ENCODE results near the gene LIN37.
"Not testable (repeated sequence)": the region's sequence is repeated elsewhere in the genome, so short reads cannot be mapped to it uniquely, and the experiment has no call there.

The LIN37 gene

DNA sequence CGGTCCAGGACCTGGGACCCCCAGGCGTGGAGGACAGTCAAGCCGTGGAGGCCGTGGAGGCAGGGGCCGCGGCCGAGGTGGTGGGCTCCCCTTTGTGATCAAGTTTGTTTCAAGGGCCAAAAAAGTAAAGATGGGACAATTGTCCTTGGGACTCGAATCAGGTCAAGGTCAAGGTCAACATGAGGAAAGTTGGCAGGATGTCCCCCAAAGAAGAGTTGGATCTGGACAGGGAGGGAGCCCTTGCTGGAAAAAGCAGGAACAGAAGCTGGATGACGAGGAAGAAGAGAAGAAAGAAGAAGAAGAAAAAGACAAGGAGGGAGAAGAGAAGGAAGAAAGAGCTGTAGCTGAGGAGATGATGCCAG lies 28.2 kb upstream of the LIN37 start:
- no peak for DNase-seq

DNA sequence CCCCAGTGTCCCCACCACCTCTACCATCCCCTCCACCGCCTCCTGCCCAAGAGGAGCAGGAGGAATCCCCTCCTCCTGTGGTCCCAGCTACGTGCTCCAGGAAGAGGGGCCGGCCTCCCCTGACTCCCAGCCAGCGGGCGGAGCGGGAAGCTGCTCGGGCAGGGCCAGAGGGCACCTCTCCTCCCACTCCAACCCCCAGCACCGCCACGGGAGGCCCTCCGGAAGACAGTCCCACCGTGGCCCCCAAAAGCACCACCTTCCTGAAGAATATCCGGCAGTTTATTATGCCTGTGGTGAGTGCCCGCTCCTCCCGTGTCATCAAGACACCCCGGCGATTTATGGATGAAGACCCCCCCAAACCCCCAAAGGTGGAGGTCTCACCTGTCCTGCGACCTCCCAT lies 27.7 kb upstream of the LIN37 start:
- DNase-seq, result no peak

DNA sequence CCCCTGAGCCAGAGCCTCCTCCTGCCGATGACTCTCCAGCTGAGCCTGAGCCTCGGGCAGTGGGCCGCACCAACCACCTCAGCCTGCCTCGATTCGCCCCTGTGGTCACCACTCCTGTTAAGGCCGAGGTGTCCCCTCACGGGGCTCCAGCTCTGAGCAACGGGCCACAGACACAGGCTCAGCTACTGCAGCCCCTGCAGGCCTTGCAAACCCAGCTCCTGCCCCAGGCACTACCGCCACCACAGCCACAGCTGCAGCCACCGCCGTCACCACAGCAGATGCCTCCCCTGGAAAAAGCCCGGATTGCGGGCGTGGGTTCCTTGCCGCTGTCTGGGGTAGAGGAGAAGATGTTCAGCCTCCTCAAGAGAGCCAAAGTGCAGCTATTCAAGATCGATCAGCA lies 27.0 kb upstream of the LIN37 start:
- no peak for DNase-seq

DNA sequence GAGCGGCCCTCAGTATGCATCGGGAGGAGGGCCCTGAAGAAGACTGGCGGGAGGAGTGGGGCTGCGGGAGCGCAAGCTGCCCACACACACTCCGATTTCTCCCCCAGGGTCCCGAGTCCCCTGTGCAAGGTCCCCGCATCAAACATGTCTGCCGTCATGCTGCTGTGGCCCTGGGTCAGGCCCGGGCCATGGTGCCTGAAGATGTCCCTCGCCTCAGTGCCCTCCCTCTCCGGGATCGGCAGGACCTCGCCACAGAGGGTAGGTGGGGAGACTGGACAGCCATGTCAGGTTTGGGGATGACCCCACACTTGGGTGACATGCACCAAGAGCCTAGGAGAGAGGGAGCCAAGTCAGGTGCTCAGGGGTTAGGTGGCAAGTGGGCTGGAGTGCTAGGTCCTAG lies 25.9 kb upstream of the LIN37 start:
- no peak for DNase-seq

DNA sequence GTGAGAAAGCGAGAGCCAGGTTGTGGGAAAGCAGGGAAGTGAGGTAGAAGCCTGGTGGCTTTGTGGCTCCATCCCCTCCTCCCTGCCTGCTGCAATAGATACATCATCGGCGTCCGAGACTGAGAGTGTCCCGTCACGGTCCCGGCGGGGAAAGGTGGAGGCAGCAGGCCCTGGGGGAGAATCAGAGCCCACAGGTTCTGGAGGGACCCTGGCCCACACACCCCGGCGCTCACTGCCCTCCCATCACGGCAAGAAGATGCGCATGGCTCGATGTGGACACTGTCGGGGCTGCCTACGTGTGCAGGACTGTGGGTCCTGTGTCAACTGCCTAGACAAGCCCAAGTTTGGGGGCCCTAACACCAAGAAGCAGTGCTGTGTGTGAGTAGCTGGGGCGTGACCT lies 25.5 kb upstream of the LIN37 start:
- DNase-seq, result no peak

DNA sequence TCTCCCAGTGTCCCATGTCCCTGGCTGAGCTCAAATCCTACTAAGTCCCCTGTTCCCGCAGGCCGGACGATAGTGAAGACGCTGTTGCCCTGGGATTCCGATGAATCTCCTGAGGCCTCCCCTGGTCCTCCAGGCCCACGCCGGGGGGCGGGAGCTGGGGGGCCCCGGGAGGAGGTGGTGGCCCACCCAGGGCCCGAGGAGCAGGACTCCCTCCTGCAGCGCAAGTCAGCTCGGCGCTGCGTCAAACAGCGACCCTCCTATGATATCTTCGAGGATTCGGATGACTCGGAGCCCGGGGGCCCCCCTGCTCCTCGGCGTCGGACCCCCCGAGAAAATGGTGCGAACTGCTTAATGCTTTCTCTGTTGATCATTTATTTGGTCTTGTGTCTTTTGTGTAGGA lies 24.7 kb upstream of the LIN37 start:
- no peak for DNase-seq

DNA sequence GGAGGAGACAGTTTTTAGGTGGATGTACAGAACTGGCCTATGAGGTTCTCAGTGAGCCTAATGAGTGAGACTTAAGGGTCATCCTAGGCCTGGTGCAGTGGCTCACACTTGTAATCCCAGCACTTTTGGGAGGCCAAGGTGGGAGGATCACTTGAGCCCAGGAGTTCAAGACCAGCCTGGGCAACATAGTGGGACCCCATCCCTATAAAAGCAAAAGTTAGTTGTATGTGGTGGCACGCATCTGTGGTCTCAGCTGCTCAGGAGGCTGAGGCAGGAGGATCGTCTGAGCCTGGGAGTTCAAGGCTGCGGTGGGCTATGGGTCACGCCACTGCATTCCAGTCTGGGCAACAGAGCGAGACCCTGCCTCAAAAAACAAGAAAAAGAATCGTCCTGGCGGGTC lies 24.2 kb upstream of the LIN37 start:
- DNase-seq, result not testable (repeated sequence)

DNA sequence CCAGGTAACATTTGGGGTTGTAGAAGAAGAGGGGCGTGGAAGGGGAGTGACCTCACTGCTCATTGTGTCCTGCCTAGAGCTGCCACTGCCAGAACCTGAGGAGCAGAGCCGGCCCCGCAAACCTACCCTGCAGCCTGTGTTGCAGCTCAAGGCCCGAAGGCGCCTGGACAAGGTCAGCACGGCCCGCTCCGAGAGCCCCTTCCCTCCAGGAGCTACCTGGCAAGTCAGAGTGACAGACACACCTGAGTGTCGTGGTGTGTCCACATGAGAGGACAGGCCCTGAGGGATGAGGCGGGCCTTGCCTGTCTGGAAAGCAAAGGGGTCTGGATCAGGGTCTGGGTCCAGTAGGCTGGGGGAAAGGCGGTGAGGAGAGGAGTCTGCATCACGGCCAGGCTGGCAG lies 23.8 kb upstream of the LIN37 start:
- DNase-seq, result no peak

DNA sequence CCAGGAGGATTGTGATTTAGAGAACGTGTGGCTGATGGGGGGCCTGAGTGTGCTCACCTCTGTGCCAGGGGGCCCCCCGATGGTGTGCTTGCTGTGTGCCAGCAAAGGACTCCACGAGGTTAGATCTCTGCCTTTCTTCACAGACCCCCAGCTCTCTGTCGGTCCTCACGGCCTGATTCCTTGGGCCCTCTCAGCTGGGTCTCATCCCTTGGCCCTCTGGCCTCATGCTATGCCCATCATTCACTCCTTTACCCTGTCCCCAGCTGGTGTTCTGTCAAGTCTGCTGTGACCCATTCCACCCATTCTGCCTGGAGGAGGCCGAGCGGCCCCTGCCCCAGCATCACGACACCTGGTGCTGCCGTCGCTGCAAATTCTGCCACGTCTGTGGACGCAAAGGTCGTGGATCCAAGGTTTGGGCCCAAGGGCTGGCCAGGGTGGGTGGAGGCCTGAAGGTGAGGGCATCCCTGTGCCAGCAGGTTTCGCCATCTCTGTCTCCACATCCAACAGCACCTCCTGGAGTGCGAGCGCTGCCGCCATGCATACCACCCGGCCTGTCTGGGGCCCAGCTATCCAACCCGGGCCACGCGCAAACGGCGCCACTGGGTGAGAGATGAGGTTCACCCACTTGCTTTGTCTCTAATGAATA lies 23.0 kb upstream of the LIN37 start:
- DNase-seq, result no peak

DNA sequence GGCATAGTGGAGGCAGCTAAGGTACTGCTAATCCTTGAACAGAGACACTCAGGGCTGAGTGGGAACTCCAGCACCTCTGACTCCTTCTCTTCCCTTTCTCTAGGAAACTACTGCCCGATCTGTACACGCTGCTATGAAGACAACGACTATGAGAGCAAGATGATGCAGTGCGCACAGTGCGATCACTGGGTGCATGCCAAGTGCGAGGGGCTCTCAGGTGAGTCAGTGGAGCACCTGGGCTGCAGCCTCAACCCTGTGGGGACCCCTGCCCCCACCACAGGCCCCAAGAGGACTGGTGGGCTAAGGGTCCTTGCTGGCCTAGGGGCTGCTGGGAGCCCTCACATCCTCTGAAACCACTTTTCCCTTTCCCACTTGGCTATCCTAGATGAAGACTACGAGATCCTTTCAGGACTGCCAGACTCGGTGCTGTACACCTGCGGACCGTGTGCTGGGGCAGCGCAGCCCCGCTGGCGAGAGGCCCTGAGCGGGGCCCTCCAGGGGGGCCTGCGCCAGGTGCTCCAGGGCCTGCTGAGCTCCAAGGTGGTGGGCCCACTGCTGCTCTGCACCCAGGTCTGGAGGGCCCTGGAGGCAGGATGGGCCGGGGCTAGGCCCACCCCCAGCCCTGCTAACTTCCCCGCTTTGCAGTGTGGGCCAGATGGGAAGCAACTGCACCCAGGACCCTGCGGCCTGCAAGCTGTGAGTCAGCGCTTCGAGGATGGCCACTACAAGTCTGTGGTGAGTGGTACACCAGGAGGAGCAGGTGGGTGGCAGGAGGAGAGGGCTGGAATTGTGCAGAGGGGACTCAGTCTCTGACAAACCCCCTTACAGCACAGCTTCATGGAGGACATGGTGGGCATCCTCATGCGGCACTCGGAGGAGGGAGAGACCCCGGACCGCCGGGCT lies 21.1 kb upstream of the LIN37 start:
- DNase-seq, result no peak

DNA sequence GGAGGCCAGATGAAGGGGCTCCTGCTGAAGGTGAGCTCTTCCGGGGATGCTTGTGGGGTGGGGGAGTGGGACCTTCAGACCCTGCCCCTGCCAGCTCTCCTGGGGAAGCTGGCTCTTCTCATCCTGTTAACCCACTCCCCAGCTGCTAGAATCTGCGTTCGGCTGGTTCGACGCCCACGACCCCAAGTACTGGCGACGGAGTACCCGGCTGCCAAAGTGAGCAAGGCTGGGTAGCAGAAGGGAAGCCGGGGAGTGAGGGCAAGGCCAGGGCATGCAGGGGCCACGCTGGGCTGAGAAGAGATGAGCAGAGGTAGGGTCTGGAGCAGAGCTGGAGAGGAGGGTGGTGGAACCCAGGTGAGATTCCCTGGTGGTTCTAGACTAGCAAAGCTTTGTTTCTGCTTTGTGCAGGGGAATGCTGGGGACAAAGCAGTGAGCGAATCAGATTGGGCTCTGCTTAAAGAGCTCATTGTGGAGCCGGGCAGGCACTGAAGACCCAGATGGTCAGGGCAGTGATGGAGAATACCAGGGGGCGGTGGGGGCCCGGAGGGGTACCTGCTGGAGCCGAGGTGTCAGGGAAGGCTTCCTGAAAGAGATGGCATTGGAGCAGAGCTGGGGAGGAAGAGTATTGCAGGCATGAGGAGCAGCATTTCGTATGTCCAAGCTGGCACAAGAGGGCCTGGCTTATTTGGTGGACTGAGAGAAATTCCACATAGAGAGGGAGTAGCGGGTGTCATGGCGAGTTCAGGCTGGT lies 20.2 kb upstream of the LIN37 start:
- no peak for DNase-seq

DNA sequence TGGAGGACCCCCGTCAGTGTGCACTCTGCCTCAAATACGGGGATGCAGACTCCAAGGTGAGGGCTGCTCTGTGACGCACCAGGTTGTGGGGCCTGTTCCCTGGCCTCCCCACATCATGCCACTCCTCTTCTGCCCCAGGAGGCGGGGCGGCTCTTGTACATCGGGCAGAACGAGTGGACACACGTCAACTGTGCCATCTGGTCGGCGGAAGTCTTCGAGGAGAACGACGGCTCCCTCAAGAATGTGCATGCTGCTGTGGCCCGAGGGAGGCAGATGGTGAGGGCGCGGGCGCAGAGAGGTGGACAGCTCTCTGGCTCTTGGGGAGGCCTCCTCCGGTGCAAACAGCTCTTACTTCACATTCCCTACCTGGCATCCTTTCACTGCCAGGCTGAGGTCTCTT lies 19.4 kb upstream of the LIN37 start:
- DNase-seq, result no peak

DNA sequence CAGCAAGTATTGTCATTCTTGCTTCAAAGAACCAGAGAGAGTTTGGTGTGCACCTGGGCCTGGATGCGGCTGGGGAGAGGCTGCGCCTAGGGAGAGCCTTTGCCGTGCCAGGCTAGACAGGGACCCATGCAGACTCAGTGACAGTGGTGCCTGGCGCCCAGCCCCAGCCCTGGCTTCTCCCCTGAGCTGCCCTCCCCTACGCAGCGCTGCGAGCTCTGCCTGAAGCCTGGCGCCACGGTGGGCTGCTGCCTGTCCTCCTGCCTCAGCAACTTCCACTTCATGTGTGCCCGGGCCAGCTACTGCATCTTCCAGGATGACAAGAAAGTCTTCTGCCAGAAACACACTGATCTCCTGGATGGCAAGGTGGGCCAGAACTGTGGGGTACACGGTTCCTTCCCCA lies 18.6 kb upstream of the LIN37 start:
- no peak for DNase-seq

DNA sequence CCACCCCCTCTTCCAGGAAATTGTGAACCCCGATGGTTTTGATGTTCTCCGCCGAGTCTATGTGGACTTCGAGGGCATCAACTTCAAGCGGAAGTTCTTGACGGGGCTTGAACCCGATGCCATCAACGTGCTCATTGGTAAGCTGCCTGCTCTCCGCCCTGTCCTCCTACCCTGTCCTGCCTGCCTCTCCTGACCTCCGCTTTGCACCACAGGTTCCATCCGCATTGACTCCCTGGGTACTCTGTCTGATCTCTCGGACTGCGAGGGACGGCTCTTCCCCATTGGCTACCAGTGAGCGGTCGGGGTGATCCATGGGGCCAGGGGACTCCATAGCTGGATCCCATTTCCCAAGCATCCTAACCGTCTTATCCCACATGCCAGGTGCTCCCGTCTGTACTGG lies 18.1 kb upstream of the LIN37 start:
- DNase-seq, result no peak

DNA sequence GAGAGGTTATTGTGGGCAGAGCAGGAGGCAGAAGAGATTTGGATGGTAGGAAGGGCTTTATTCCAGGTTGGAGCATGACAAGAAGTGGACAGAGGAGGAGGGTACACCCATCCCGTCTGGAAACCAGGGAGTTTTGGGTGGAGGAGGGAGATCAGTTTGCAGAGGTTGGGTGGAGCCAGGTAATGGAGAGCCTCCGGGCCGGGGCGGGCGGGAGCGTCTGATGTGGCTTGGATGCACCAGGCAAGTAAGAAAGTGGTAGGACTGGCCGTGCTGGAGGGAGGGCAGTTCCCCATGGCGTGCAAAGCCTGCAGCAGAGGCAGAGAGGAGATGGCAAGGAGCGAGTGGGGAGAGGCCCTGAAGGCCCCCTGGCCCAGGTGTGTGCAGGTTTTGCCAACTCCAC lies 17.0 kb upstream of the LIN37 start:
- no peak for DNase-seq

DNA sequence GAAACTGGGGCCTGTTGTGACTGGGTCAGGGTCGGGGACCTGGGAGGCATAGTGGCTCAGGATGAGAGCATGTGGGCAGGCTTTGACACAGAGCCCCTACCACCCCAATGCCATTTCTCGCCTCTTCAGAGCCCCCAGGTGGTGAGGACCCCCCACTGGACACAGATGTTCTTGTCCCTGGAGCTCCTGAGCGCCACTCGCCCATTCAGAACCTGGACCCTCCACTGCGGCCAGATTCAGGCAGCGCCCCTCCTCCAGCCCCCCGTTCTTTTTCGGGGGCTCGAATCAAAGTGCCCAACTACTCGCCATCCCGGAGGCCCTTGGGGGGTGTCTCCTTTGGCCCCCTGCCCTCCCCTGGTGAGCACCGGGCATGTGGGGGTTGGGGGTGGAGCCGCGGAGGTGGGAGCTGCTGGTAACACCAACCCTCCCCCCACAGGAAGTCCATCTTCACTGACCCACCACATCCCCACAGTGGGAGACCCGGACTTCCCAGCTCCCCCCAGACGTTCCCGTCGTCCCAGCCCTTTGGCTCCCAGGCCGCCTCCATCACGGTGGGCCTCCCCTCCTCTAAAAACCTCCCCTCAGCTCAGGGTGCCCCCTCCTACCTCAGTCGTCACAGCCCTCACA lies 16.5 kb upstream of the LIN37 start:
- no peak for DNase-seq

DNA sequence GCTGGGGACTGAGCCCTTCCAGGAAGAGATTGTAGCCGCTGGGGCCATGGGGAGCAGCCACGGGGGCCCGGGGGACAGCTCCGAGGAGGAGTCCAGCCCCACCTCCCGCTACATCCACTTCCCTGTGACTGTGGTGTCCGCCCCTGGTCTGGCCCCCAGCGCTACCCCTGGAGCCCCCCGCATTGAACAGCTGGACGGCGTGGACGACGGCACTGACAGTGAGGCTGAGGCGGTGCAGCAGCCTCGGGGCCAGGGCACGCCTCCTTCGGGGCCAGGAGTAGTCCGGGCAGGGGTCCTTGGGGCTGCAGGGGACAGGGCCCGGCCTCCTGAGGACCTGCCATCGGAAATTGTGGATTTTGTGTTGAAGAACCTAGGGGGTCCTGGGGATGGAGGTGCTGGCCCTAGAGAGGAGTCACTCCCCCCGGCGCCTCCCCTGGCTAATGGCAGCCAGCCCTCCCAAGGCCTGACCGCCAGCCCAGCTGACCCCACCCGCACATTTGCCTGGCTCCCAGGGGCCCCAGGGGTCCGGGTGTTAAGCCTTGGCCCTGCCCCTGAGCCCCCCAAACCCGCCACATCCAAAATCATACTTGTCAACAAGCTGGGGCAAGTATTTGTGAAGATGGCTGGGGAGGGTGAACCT lies 15.7 kb upstream of the LIN37 start:
- DNase-seq, result no peak

DNA sequence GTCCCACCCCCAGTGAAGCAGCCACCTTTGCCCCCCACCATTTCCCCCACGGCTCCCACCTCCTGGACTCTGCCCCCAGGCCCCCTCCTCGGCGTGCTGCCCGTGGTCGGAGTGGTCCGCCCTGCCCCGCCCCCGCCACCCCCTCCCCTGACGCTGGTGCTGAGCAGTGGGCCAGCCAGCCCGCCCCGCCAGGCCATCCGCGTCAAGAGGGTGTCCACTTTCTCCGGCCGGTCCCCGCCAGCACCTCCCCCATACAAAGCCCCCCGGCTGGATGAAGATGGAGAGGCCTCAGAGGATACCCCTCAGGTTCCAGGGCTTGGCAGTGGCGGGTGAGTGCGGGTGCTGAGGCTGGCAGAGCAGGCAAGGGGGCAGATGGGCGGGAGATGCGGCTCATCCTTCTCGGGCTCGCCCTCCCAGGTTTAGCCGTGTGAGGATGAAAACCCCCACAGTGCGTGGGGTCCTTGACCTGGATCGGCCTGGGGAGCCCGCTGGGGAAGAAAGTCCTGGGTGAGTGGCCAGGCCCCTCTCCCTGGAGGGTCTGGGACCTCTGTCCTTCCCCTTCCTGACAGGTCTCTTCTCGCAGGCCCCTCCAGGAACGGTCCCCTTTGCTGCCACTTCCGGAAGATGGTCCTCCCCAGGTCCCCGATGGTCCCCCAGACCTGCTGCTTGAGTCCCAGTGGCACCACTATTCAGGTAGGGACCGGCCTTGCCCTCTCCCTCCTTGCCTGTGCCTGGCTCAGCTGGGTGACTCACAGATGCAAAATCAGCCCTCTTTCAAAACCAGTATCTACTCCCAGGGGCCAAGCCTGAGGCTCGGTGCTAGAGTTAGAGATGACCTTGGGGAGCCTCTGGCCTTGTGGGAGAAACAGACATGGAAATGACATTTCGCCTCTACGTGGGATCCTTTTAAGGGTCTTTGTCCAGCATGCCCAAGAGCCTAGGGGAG lies 14.9 kb upstream of the LIN37 start:
- DNase-seq, result no peak

DNA sequence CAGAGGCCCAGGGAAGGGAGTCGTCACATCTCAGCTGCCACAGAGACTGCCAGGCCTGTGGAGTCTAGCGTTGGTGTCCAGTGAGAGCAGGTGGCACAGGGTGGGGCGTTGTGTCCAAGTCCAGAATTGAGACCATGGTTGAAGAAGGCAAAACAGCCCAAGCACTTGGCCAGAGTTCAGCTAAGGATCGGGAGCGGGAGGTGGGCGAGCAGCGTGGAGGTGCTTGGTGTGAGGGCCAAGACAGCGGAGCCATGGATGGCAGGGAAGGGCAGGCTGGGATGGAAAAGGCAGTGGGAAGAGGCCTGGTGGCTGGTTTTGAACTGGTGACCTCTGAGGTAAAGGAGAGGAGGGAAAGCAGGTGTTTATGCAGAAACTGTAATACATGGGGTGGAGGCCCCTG lies 14.1 kb upstream of the LIN37 start:
- DNase-seq, result no peak

DNA sequence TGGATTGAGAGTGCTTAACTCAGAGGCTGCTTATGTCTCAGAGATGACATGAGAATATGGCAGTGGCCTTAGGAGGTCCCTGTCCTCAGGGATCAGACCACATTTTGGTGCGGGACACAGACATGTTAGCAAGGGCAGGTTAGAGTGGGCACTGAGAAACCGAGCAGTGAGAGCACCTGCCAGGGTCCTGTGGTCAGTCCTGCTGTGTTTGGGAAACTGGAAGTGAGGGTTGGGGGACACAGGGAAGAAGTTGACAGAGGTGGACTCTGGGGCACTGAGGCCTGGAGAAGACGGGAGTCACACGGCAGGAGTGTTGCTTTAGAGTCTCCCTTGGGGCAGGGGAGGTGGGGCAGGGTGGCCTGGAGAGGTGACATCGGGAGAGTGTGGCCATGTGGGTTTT lies 13.5 kb upstream of the LIN37 start:
- DNase-seq, result no peak

DNA sequence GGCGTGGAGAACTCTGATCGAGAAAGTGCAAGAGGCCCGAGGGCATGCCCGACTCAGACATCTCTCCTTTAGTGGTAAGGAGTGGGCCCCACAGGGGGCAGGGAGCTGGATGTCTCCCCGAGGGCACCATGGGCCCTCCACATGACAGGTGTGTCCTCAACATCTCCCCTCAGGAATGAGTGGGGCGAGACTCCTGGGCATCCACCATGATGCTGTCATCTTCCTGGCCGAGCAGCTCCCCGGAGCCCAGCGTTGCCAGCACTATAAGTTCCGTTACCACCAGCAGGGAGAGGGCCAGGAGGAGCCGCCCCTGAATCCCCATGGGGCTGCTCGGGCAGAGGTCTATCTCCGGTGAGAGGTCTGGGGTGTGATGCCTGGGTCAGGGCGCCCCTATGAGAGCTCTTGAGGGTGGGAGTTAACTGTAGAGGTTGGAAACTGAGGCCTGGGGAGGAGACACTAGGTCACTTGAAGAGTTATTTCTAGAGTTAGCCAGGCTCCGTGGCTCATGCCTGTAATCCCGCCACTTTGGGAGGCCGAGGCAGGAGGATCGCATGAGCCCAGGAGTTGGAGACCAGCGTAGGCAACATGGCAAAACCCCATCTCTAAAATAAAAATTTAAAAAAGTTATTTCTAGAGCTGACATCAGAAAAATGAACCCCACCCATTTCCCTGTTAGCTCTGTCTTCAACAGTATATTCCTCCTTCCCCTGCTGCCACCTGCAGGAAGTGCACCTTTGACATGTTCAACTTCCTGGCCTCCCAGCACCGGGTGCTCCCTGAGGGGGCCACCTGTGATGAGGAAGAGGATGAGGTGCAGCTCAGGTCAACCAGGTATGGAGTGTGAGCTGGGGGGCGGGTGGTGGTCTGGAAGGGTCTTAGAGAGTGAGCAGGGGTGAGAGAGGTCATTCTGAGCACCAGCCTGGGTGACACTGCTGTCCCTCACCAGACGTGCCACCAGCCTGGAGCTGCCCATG lies 11.2 kb upstream of the LIN37 start:
- DNase-seq, result no peak
